K562 (cell line): ENCODE measurements around the gene AGL.

Experiments
- BDP1 ChIP-seq: IDR thresholded peaks from 3 replicates; pipeline ENCODE4 v1.6.1; 2011; ENCODE audit not compliant: insufficient read length, insufficient read depth
- MYBL2 ChIP-seq, 2 experiments: fragments of 450-650 bp in 1 of 2; sonication (generic) in 1 of 2; formaldehyde crosslinking in 1 of 2; IDR thresholded peaks; 2 replicates each; pipeline versions ENCODE4 v1.6.1 to v1.8.1; 2017 to 2022; ENCODE audit warnings: borderline replicate concordance in 1 of 2, inconsistent platforms in 1 of 2, low read depth in 1 of 2, mild to moderate bottlenecking in 1 of 2, missing genetic modification reagents in 1 of 2, moderate library complexity in 1 of 2
- NKRF ChIP-seq: fragments of 450-650 bp; IDR thresholded peaks from 2 replicates; pipeline ENCODE4 v1.6.1; 2016; ENCODE audit warnings: borderline replicate concordance
- SIN3A ChIP-seq, 2 experiments: fragments of 150-350 bp in 1 of 2; IDR thresholded peaks; 2 replicates each; pipeline ENCODE4 v1.6.1; 2011 to 2016; ENCODE audit warnings: borderline replicate concordance in 2 of 2, low read depth in 2 of 2, low read length in 2 of 2, mild to moderate bottlenecking in 2 of 2, moderate library complexity in 2 of 2; ENCODE audit not compliant: control insufficient read depth in 1 of 2
- SREBF2 ChIP-seq: sonication (generic); formaldehyde crosslinking; IDR thresholded peaks from 2 replicates; pipeline ENCODE4 v1.4.0; 2020; ENCODE audit warnings: mild to moderate bottlenecking, missing genetic modification reagents
- ZNF584 ChIP-seq: fragments of 200-800 bp; sonication (Bioruptor generic); IDR thresholded peaks from 2 replicates; pipeline ENCODE4 v1.6.1; 2016; ENCODE audit warnings: low read depth, mild to moderate bottlenecking, missing genetic modification characterization, missing compliant biosample characterization
- TF ChIP-seq, protein P1 (sequence below), 3 experiments: IDR thresholded peaks in 2 of 3; conservative IDR thresholded peaks in 1 of 3; 2 replicates each; pipeline ENCODE4 v1.5.1; 2011 to 2012; ENCODE audit warnings: low read length in 3 of 3, mild to moderate bottlenecking in 3 of 3, control low read depth in 2 of 3, improper control_type of control experiment in 1 of 3, inconsistent platforms in 1 of 3, low read depth in 1 of 3, mixed read lengths in 1 of 3, moderate library complexity in 1 of 3; ENCODE audit not compliant: insufficient read depth in 2 of 3

- TF ChIP-seq BDP1: no peak
- TF ChIP-seq NKRF: no peak
- no peak for TF ChIP-seq ZNF584 (CRISPR knock-in tag)
- TF ChIP-seq SREBF2 (CRISPR knock-in tag): no peak
- no peak for TF ChIP-seq MYBL2 (IDR thresholded peaks at IDR 0.05; ENCODE audit: low read depth)
- no peak for TF ChIP-seq MYBL2 (CRISPR knock-in tag; IDR thresholded peaks at IDR 0.05; ENCODE audit: borderline replicate concordance)
- TF ChIP-seq, protein P1, sequence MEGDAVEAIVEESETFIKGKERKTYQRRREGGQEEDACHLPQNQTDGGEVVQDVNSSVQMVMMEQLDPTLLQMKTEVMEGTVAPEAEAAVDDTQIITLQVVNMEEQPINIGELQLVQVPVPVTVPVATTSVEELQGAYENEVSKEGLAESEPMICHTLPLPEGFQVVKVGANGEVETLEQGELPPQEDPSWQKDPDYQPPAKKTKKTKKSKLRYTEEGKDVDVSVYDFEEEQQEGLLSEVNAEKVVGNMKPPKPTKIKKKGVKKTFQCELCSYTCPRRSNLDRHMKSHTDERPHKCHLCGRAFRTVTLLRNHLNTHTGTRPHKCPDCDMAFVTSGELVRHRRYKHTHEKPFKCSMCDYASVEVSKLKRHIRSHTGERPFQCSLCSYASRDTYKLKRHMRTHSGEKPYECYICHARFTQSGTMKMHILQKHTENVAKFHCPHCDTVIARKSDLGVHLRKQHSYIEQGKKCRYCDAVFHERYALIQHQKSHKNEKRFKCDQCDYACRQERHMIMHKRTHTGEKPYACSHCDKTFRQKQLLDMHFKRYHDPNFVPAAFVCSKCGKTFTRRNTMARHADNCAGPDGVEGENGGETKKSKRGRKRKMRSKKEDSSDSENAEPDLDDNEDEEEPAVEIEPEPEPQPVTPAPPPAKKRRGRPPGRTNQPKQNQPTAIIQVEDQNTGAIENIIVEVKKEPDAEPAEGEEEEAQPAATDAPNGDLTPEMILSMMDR (IDR thresholded peaks at IDR 0.05 in 2 of 3, conservative IDR thresholded peaks at IDR 0.05 in 1 of 3; ENCODE audit: insufficient read depth in 2 of 3, low read depth in 1 of 3, low read length in 3 of 3): no peak
- no peak for TF ChIP-seq SIN3A (IDR thresholded peaks at IDR 0.05; ENCODE audit: borderline replicate concordance in 2 of 2, control insufficient read depth in 1 of 2, low read depth in 2 of 2, low read length in 2 of 2)
These were observed 113.1 kb downstream of the AGL start for GRCh38 chr1:99963041-99963795.
